Cardiac ventricle fibroblast (primary cell): ENCODE results near the gene LONP1. TPM values are rescaled to one million over a fixed set of nuclear protein-coding genes. Genes with fewer than 3 reads are reported as not detected.

Experiments
- total RNA-seq: library from RNA; depleted of rRNA; stranded (reverse); fragments of >200 nt; gene quantifications from 2 replicates; pipeline ENCODE4 v1.2.3, GENCODE V29; 2015

LONP1 gene
- 41.5 and 78.2 TPM in 2 replicates for total RNA-seq

GRCh38 chr19:5719961-5720790 lies at the start of gene LONP1, which contains the start of gene CATSPERD:
TSS of gene LONP1 (minus strand) at chr19:5720146. CDS start at chr19:5720132, 14 bp downstream.
TSS of gene CATSPERD (plus strand) at chr19:5720637. CDS start at chr19:5720738, 101 bp downstream.

DNA sequence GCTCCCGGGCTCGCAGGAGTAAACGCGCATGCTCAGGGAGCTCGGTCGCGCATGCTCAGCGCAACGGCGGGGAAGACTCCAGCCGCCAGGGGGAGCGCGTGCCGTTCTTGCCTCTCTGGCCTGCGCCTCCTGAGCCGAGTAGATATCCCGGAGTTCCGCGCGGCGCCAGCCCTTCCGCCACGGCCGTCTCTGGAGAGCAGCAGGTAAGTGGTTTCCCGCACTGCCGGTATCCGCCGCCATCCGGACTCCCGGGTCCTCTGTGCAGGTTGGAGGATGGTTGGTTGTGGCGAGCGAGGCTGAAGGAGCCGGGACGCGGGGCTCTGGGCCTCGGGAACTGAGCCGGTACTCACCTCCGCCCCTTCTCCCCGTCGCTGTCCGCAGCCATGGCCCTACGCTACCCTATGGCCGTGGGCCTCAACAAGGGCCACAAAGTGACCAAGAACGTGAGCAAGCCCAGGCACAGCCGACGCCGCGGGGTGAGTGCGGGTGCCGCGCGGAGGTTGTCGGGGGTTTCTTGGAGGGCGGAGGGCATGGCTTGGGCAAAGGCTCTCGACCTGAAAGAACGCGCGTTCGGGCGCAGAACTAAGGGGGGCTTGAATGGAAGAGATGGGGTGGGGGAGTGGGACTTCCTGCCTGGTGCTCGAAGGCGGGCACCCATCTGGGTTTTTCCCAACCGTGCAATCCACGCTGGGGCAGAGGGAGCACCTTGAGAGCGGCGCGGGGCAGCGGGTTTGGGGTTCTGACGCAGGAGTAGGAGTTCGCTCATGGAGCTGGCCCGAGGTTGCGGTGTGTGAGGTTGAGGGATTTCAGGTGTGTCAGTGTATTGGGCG lies 29.6 kb downstream of the LONP1 start, which contains the start of gene RPL36:
TSS of gene RPL36 (plus strand) at position 171 of the 830 bp plus-strand sequence. CDS start at position 384, 213 bp downstream.

GRCh38 chr19:5680437-5681368 lies 39.2 kb downstream of the LONP1 start, which contains the start of the genes HSD11B1L and MICOS13:
TSS of gene HSD11B1L (plus strand) at chr19:5681027. CDS start at chr19:5684833, 3,806 bp downstream.
TSS of gene MICOS13 (minus strand) at chr19:5680516. CDS start at chr19:5680486, 30 bp downstream.

Other genes starting within 250 kb of the LONP1 start
- gene TINCR, start 152.2 kb downstream of the LONP1 start, total RNA-seq, result not detected in 2 replicates
- gene SAFB2, start 97.4 kb downstream of the LONP1 start, total RNA-seq, result 16.4 and 19.1 TPM in 2 replicates
- gene SAFB, start 97.1 kb downstream of the LONP1 start, total RNA-seq, result 36.5 and 41.9 TPM in 2 replicates
- gene MICOS13, start 39.6 kb downstream of the LONP1 start, total RNA-seq, result 59.8 and 64.2 TPM in 2 replicates
- 10.9 and 16.2 TPM in 2 replicates for gene HSD11B1L, start 39.1 kb downstream of the LONP1 start, total RNA-seq
- 1,291 and 1,389 TPM in 2 replicates for gene RPL36, start 29.9 kb downstream of the LONP1 start, total RNA-seq
- not detected in 2 replicates for gene CATSPERD, start 491 bp upstream of the LONP1 start, total RNA-seq
- 0.37 and 0.98 TPM in 2 replicates for gene PRR22, start 64.6 kb upstream of the LONP1 start, total RNA-seq
- gene DUS3L, start 71.0 kb upstream of the LONP1 start, total RNA-seq, result 19.7 and 24.7 TPM in 2 replicates
- gene NRTN, start 84.9 kb upstream of the LONP1 start, total RNA-seq, result not detected in 2 replicates
- not detected in 2 replicates for gene FUT6, start 119.6 kb upstream of the LONP1 start, total RNA-seq
- not detected in 2 replicates for gene FUT3, start 131.3 kb upstream of the LONP1 start, total RNA-seq
- not detected in 2 replicates for gene FUT5, start 150.4 kb upstream of the LONP1 start, total RNA-seq
- 257 and 297 TPM in 2 replicates for gene NDUFA11, start 183.6 kb upstream of the LONP1 start, total RNA-seq
- gene VMAC, start 184.7 kb upstream of the LONP1 start, total RNA-seq, result 3.0 and 5.4 TPM in 2 replicates
- 1.7 and 4.1 TPM in 2 replicates for gene CAPS, start 194.1 kb upstream of the LONP1 start, total RNA-seq